HEK293 (cell line): ENCODE data around the gene SQSTM1.
A peak's percentile ranks its signal among the peaks of the same experiment; 100 is the strongest.

Experiments
- GLI4 ChIP-seq: fragments of 450-650 bp; formaldehyde crosslinking; IDR thresholded peaks from 2 replicates; pipeline ENCODE4 v1.5.1; 2016; ENCODE audit warnings: missing biosample characterization, missing genetic modification characterization
- HOXC10 ChIP-seq: sonication (generic); formaldehyde crosslinking; IDR thresholded peaks from 2 replicates; pipeline ENCODE4 v1.8.1; 2023; ENCODE audit warnings: mild to moderate bottlenecking, missing genetic modification reagents
- IKZF3 ChIP-seq: fragments of 450-650 bp; IDR thresholded peaks from 2 replicates; pipeline ENCODE4 v1.5.0; 2018; ENCODE audit warnings: missing biosample characterization, mild to moderate bottlenecking, missing genetic modification characterization, moderate library complexity
- KLF16 ChIP-seq: fragments of 450-650 bp; formaldehyde crosslinking; IDR thresholded peaks from 2 replicates; pipeline ENCODE4 v1.5.1; 2017; ENCODE audit warnings: missing biosample characterization, missing genetic modification characterization
- KLF17 ChIP-seq: fragments of 450-650 bp; formaldehyde crosslinking; IDR thresholded peaks from 2 replicates; pipeline ENCODE4 v1.5.1; 2016; ENCODE audit warnings: missing biosample characterization, missing genetic modification characterization
- OSR2 ChIP-seq: fragments of 450-650 bp; formaldehyde crosslinking; IDR thresholded peaks from 2 replicates; pipeline ENCODE4 v1.5.1; 2016; ENCODE audit warnings: missing biosample characterization, missing genetic modification characterization
- OVOL3 ChIP-seq: fragments of 450-650 bp; formaldehyde crosslinking; IDR thresholded peaks from 2 replicates; pipeline ENCODE4 v1.5.1; 2016; ENCODE audit warnings: missing biosample characterization, missing genetic modification characterization
- SCRT1 ChIP-seq: fragments of 450-650 bp; formaldehyde crosslinking; IDR thresholded peaks from 2 replicates; pipeline ENCODE4 v1.5.1; 2016; ENCODE audit warnings: missing biosample characterization, missing genetic modification characterization, borderline replicate concordance
- SP2 ChIP-seq: fragments of 450-650 bp; formaldehyde crosslinking; IDR thresholded peaks from 2 replicates; pipeline ENCODE4 v1.5.1; 2016; ENCODE audit warnings: missing biosample characterization, missing genetic modification characterization
- SP3 ChIP-seq: fragments of 450-650 bp; formaldehyde crosslinking; IDR thresholded peaks from 2 replicates; pipeline ENCODE4 v1.5.1; 2016; ENCODE audit warnings: missing biosample characterization, missing genetic modification characterization
- SP7 ChIP-seq: fragments of 450-650 bp; formaldehyde crosslinking; IDR thresholded peaks from 2 replicates; pipeline ENCODE4 v1.5.1; 2016; ENCODE audit warnings: missing biosample characterization, missing genetic modification characterization
- YY2 ChIP-seq: fragments of 450-650 bp; formaldehyde crosslinking; IDR thresholded peaks from 2 replicates; pipeline ENCODE4 v1.5.1; 2016; ENCODE audit warnings: missing biosample characterization, missing genetic modification characterization
- ZBTB10 ChIP-seq: fragments of 450-650 bp; formaldehyde crosslinking; IDR thresholded peaks from 2 replicates; pipeline ENCODE4 v1.5.1; 2016; ENCODE audit warnings: missing biosample characterization, missing genetic modification characterization
- ZEB2 ChIP-seq: fragments of 450-650 bp; formaldehyde crosslinking; IDR thresholded peaks from 2 replicates; pipeline ENCODE4 v1.5.1; 2016; ENCODE audit warnings: missing biosample characterization, missing genetic modification characterization
- ZFHX2 ChIP-seq: fragments of 450-650 bp; formaldehyde crosslinking; conservative IDR thresholded peaks from 2 replicates; pipeline ENCODE4 v1.5.1; 2016; ENCODE audit warnings: missing biosample characterization, missing genetic modification characterization
- ZIC2 ChIP-seq: fragments of 450-650 bp; formaldehyde crosslinking; IDR thresholded peaks from 2 replicates; pipeline ENCODE4 v1.5.1; 2016; ENCODE audit warnings: missing biosample characterization, missing genetic modification characterization
- ZNF221 ChIP-seq: fragments of 450-650 bp; formaldehyde crosslinking; IDR thresholded peaks from 2 replicates; pipeline ENCODE4 v1.5.1; 2017; ENCODE audit warnings: missing biosample characterization, missing genetic modification characterization, borderline replicate concordance
- ZNF239 ChIP-seq: fragments of 450-650 bp; formaldehyde crosslinking; IDR thresholded peaks from 2 replicates; pipeline ENCODE4 v1.5.1; 2016; ENCODE audit warnings: missing biosample characterization, missing genetic modification characterization
- ZNF274 ChIP-seq, 2 experiments: fragments of 200-500 bp in 1 of 2; fragments of 450-650 bp in 1 of 2; sonication (Bioruptor generic) in 1 of 2; formaldehyde crosslinking in 1 of 2; IDR thresholded peaks; 2 replicates each; pipeline versions ENCODE4 v1.5.1 to v1.6.1; 2014 to 2016; ENCODE audit warnings: borderline replicate concordance in 1 of 2, inconsistent platforms in 1 of 2, low read length in 1 of 2, missing biosample characterization in 1 of 2, missing genetic modification characterization in 1 of 2
- ZNF280D ChIP-seq: fragments of 450-650 bp; formaldehyde crosslinking; IDR thresholded peaks from 2 replicates; pipeline ENCODE4 v1.5.1; 2016; ENCODE audit warnings: missing biosample characterization, missing genetic modification characterization
- ZNF514 ChIP-seq: fragments of 450-650 bp; formaldehyde crosslinking; IDR thresholded peaks from 2 replicates; pipeline ENCODE4 v1.5.1; 2016; ENCODE audit warnings: missing biosample characterization, missing genetic modification characterization
- ZNF600 ChIP-seq: fragments of 450-650 bp; formaldehyde crosslinking; IDR thresholded peaks from 2 replicates; pipeline ENCODE4 v1.5.1; 2016; ENCODE audit warnings: missing biosample characterization, missing genetic modification characterization
- ZNF629 ChIP-seq: fragments of 450-650 bp; formaldehyde crosslinking; IDR thresholded peaks from 2 replicates; pipeline ENCODE4 v1.5.1; 2017; ENCODE audit warnings: missing biosample characterization, missing genetic modification characterization
- ZNF768 ChIP-seq: fragments of 450-650 bp; formaldehyde crosslinking; IDR thresholded peaks from 2 replicates; pipeline ENCODE4 v1.5.1; 2018; ENCODE audit warnings: missing biosample characterization, mild to moderate bottlenecking, missing genetic modification characterization
- ZSCAN30 ChIP-seq: fragments of 450-650 bp; IDR thresholded peaks from 2 replicates; pipeline ENCODE4 v1.5.1; 2018; ENCODE audit warnings: missing biosample characterization, mild to moderate bottlenecking, missing genetic modification characterization, moderate library complexity
- ZXDB ChIP-seq: fragments of 450-650 bp; formaldehyde crosslinking; IDR thresholded peaks from 2 replicates; pipeline ENCODE4 v1.5.1; 2016; ENCODE audit warnings: missing biosample characterization, missing genetic modification characterization
- TF ChIP-seq, protein P1 (sequence below): fragments of 450-650 bp; formaldehyde crosslinking; IDR thresholded peaks from 2 replicates; pipeline ENCODE4 v1.5.1; 2016; ENCODE audit warnings: missing biosample characterization, missing genetic modification characterization
- TF ChIP-seq, protein P2 (sequence below): fragments of 450-650 bp; formaldehyde crosslinking; optimal IDR thresholded peaks from 2 replicates; pipeline ENCODE3; 2016; ENCODE audit warnings: missing biosample characterization, mild to moderate bottlenecking, missing genetic modification characterization
- TF ChIP-seq, protein P3 (sequence below): fragments of 450-650 bp; formaldehyde crosslinking; IDR thresholded peaks from 2 replicates; pipeline ENCODE4 v1.5.1; 2017; ENCODE audit warnings: missing biosample characterization, missing genetic modification characterization

The SQSTM1 gene

GRCh38 chr5:179858586-179859427 is 38.1 kb downstream of the SQSTM1 start, which contains the start of gene MRNIP (continued):
- TF ChIP-seq ZEB2 (tag by site-specific recombination): peak; percentile 57; the same call in 1 of the 2 replicates
- TF ChIP-seq YY2 (tag by site-specific recombination): peak; percentile 18; the same call in 1 of the 2 replicates
- peak; percentile 60; the same call in 1 of the 2 replicates for TF ChIP-seq ZNF629 (tag by site-specific recombination)
- TF ChIP-seq ZNF600 (tag by site-specific recombination): peak; percentile 88
- no peak for TF ChIP-seq ZNF221 (tag by site-specific recombination)
- TF ChIP-seq SP3 (tag by site-specific recombination): peak; percentile 88; the same call in 1 of the 2 replicates
- no peak for TF ChIP-seq GLI4
- TF ChIP-seq ZNF239 (tag by site-specific recombination): no peak
- TF ChIP-seq ZNF274 (IDR thresholded peaks at IDR 0.05; ENCODE audit: low read length): no peak
- no peak for TF ChIP-seq ZNF274 (tag by site-specific recombination; IDR thresholded peaks at IDR 0.05; ENCODE audit: borderline replicate concordance)
- TF ChIP-seq SP2 (tag by site-specific recombination): peak; percentile 90
- no peak for TF ChIP-seq ZNF514 (tag by site-specific recombination)
- no peak; the same call in 1 of the 2 replicates for TF ChIP-seq IKZF3
- peak; percentile 30 for TF ChIP-seq KLF17 (tag by site-specific recombination)
- TF ChIP-seq KLF16 (tag by site-specific recombination): 0 out of 2 replicates have a peak, but pooled peaks have one; percentile 51
- peak; percentile 29; the same call in 1 of the 2 replicates for TF ChIP-seq ZBTB10
- peak; percentile 94 for TF ChIP-seq ZFHX2 (tag by site-specific recombination)
- TF ChIP-seq, protein P1, sequence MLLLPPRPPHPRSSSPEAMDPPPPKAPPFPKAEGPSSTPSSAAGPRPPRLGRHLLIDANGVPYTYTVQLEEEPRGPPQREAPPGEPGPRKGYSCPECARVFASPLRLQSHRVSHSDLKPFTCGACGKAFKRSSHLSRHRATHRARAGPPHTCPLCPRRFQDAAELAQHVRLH (tag by site-specific recombination): no peak
- 0 out of 2 replicates have a peak, but pooled peaks have one; percentile 7 for TF ChIP-seq ZSCAN30 (tag by site-specific recombination)
- no peak for TF ChIP-seq ZNF768
- TF ChIP-seq, protein P2, sequence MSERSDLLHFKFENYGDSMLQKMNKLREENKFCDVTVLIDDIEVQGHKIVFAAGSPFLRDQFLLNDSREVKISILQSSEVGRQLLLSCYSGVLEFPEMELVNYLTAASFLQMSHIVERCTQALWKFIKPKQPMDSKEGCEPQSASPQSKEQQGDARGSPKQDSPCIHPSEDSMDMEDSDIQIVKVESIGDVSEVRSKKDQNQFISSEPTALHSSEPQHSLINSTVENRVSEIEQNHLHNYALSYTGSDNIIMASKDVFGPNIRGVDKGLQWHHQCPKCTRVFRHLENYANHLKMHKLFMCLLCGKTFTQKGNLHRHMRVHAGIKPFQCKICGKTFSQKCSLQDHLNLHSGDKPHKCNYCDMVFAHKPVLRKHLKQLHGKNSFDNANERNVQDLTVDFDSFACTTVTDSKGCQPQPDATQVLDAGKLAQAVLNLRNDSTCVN (tag by site-specific recombination): peak; percentile 100
- no peak; the same call in 1 of the 2 replicates for TF ChIP-seq ZNF280D (tag by site-specific recombination)
- peak; percentile 6; the same call in 1 of the 2 replicates for TF ChIP-seq OSR2 (tag by site-specific recombination)
- TF ChIP-seq ZXDB (tag by site-specific recombination): peak; percentile 87
- TF ChIP-seq SP7 (tag by site-specific recombination): peak; percentile 75
- 0 out of 2 replicates have a peak, but pooled peaks have one; percentile 14 for TF ChIP-seq HOXC10
- TF ChIP-seq OVOL3 (tag by site-specific recombination): 0 out of 2 replicates have a peak, but pooled peaks have one; percentile 63
- TF ChIP-seq, protein P3, sequence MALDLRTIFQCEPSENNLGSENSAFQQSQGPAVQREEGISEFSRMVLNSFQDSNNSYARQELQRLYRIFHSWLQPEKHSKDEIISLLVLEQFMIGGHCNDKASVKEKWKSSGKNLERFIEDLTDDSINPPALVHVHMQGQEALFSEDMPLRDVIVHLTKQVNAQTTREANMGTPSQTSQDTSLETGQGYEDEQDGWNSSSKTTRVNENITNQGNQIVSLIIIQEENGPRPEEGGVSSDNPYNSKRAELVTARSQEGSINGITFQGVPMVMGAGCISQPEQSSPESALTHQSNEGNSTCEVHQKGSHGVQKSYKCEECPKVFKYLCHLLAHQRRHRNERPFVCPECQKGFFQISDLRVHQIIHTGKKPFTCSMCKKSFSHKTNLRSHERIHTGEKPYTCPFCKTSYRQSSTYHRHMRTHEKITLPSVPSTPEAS: no peak; the same call in 1 of the 2 replicates
- TF ChIP-seq SCRT1 (tag by site-specific recombination): no peak
- TF ChIP-seq ZIC2: peak; percentile 76; the same call in 1 of the 2 replicates
